Loucy (cell line): Measurements from ENCODE around the gene OR2F1.

Experiments used
- EZH2phosphoT487 ChIP-seq: fragments of 200-600 bp; IDR thresholded peaks from 2 replicates; pipeline ENCODE4 v1.6.1; 2018; ENCODE audit warnings: antibody characterized with exemption, mild to moderate bottlenecking, moderate library complexity, borderline replicate concordance
- TF ChIP-seq, protein P1 (sequence below): fragments of 200-600 bp; sonication (generic); conservative IDR thresholded peaks from 2 replicates; pipeline ENCODE4 v1.5.1; 2014; ENCODE audit warnings: mild to moderate bottlenecking, antibody characterized with exemption, low read length

GRCh38 chr7:144001543-144001942 lies 46.9 kb downstream of the OR2F1 start:
- TF ChIP-seq, protein P1, sequence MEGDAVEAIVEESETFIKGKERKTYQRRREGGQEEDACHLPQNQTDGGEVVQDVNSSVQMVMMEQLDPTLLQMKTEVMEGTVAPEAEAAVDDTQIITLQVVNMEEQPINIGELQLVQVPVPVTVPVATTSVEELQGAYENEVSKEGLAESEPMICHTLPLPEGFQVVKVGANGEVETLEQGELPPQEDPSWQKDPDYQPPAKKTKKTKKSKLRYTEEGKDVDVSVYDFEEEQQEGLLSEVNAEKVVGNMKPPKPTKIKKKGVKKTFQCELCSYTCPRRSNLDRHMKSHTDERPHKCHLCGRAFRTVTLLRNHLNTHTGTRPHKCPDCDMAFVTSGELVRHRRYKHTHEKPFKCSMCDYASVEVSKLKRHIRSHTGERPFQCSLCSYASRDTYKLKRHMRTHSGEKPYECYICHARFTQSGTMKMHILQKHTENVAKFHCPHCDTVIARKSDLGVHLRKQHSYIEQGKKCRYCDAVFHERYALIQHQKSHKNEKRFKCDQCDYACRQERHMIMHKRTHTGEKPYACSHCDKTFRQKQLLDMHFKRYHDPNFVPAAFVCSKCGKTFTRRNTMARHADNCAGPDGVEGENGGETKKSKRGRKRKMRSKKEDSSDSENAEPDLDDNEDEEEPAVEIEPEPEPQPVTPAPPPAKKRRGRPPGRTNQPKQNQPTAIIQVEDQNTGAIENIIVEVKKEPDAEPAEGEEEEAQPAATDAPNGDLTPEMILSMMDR, result no peak
- TF ChIP-seq EZH2phosphoT487, result no peak
